ENCODE data around the gene CEACAM19.

Gene CEACAM19

GRCh38 chr19:44653343-44653742 lies 17.9 kb upstream of the CEACAM19 start:
- no peak for TF ChIP-seq CTCF (IDR thresholded peaks at IDR 0.05)

GRCh38 chr19:44653977-44654774 lies 17.1 kb upstream of the CEACAM19 start:
- TF ChIP-seq CTCF (IDR thresholded peaks at IDR 0.05): peak; percentile 44

- peak; percentile 64 for TF ChIP-seq CTCF (IDR thresholded peaks at IDR 0.05)
Observed at GRCh38 chr19:44657211-44657921, 13.9 kb upstream of the CEACAM19 start.

GRCh38 chr19:44658069-44658733 lies 13.1 kb upstream of the CEACAM19 start:
- TF ChIP-seq CTCF (IDR thresholded peaks at IDR 0.05): no peak

- no peak for TF ChIP-seq CTCF (IDR thresholded peaks at IDR 0.05)
Observed at GRCh38 chr19:44660081-44660480, 11.2 kb upstream of the CEACAM19 start.

GRCh38 chr19:44661205-44661604 lies 10.1 kb upstream of the CEACAM19 start:
- no peak for TF ChIP-seq CTCF (IDR thresholded peaks at IDR 0.05)

- no peak for TF ChIP-seq CTCF (IDR thresholded peaks at IDR 0.05)
Observed at GRCh38 chr19:44661904-44662303, 9.4 kb upstream of the CEACAM19 start.
